ENCODE results near the gene SSTR3.

GRCh38 chr22:37183432-37184379, 28.6 kb downstream of the SSTR3 start:
- TF ChIP-seq REST (IDR thresholded peaks at IDR 0.05; ENCODE audit: insufficient replicate concordance, low read depth) (no peak), CTCF (IDR thresholded peaks at IDR 0.05; ENCODE audit: insufficient read depth, low read length) (no peak), GABPA (IDR thresholded peaks at IDR 0.05; ENCODE audit: low read depth) (no peak), POLR2AphosphoS5 (IDR thresholded peaks at IDR 0.05; ENCODE audit: low read depth) (no peak)

Data from HL-60 (cell line).